GM18507 (cell line): ENCODE results near the gene SIRPB2.

Source experiments
- DNase-seq: peaks from one replicate; pipeline ENCODE4 v3.0.0; 2011; ENCODE audit warnings: low read depth; ENCODE audit not compliant: insufficient read length; ENCODE audit errors: extremely low spot score
- FAIRE-seq: peaks from 2 replicates; lab custom pipeline; 2011; peaks lifted over from hg19 to GRCh38; lab: Jason Lieb, UNC

SIRPB2 gene

GRCh38 chr20:1450926-1451491, 40.2 kb downstream of the SIRPB2 start:
- DNase-seq = no peak
- FAIRE-seq = no peak

GRCh38 chr20:1449370-1449769, 41.9 kb downstream of the SIRPB2 start:
- no peak for FAIRE-seq
- no peak for DNase-seq

GRCh38 chr20:1448081-1448620, 43.1 kb downstream of the SIRPB2 start:
- FAIRE-seq = no peak
- no peak for DNase-seq

- FAIRE-seq = no peak
These were observed 44.7 kb downstream of the SIRPB2 start for GRCh38 chr20:1446536-1446935.

GRCh38 chr20:1443085-1443484, 48.1 kb downstream of the SIRPB2 start:
- no peak for DNase-seq
- FAIRE-seq = no peak

More at GRCh38 chr20:1446536-1446935, 44.7 kb downstream of the SIRPB2 start:
- no peak for DNase-seq

- no peak for DNase-seq
- no peak for FAIRE-seq
These were observed 48.9 kb downstream of the SIRPB2 start for GRCh38 chr20:1442304-1442703.

- no peak for FAIRE-seq
- DNase-seq = no peak
These were observed 50.1 kb downstream of the SIRPB2 start for GRCh38 chr20:1441133-1441532.

GRCh38 chr20:1440024-1440423, 51.2 kb downstream of the SIRPB2 start:
- FAIRE-seq (no peak), DNase-seq (no peak)

GRCh38 chr20:1438361-1438760, 52.9 kb downstream of the SIRPB2 start:
- DNase-seq (no peak), FAIRE-seq (no peak)

- peak; percentile 62 for DNase-seq
- FAIRE-seq = peak; percentile 91
These were observed 53.9 kb downstream of the SIRPB2 start for GRCh38 chr20:1437235-1437904.

GRCh38 chr20:1436263-1436662, 55.0 kb downstream of the SIRPB2 start:
- FAIRE-seq (no peak), DNase-seq (no peak)

- DNase-seq = no peak
- no peak for FAIRE-seq
These were observed 55.9 kb downstream of the SIRPB2 start for GRCh38 chr20:1435337-1435699.

- FAIRE-seq (peak; percentile 96), DNase-seq (peak; percentile 11)
These were observed 56.5 kb downstream of the SIRPB2 start for GRCh38 chr20:1434571-1435336.

GRCh38 chr20:1431158-1431557, 60.1 kb downstream of the SIRPB2 start:
- DNase-seq = no peak
- no peak for FAIRE-seq

GRCh38 chr20:1430004-1430451, 61.2 kb downstream of the SIRPB2 start:
- no peak for DNase-seq
- no peak for FAIRE-seq

- no peak for DNase-seq
These were observed 62.0 kb downstream of the SIRPB2 start for GRCh38 chr20:1429143-1429728.

GRCh38 chr20:1427457-1428054, 63.7 kb downstream of the SIRPB2 start:
- no peak for DNase-seq
- no peak for FAIRE-seq

More at GRCh38 chr20:1429143-1429728, 62.0 kb downstream of the SIRPB2 start:
- FAIRE-seq = no peak

- DNase-seq (no peak), FAIRE-seq (no peak)
These were observed 64.9 kb downstream of the SIRPB2 start for GRCh38 chr20:1426231-1426849.
